Parathyroid adenoma (tissue), 2 donors: Measurements from ENCODE around the gene TCF7L2.

ENCODE experiments used
- H2AFZ ChIP-seq: fragments of 300-600 bp; sonication (generic); one replicate; pipeline ENCODE4 v1.7.0; 2017; ENCODE audit warnings: antibody characterized with exemption, mild to moderate bottlenecking
- H3K27ac ChIP-seq: fragments of 300-600 bp; sonication (generic); one replicate; pipeline ENCODE4 v1.7.0; 2017
- H3K27me3 ChIP-seq: fragments of 300-600 bp; sonication (generic); one replicate; pipeline ENCODE4 v1.7.0; 2017; ENCODE audit warnings: low read length; ENCODE audit not compliant: control insufficient read depth, insufficient read depth
- H3K36me3 ChIP-seq: fragments of 300-600 bp; sonication (generic); one replicate; pipeline ENCODE4 v1.7.0; 2017; ENCODE audit warnings: low read length; ENCODE audit not compliant: control insufficient read depth, insufficient read depth
- H3K4me1 ChIP-seq: fragments of 300-600 bp; sonication (generic); one replicate; pipeline ENCODE4 v1.7.0; 2017; ENCODE audit warnings: control low read depth
- H3K4me2 ChIP-seq: fragments of 300-600 bp; sonication (generic); one replicate; pipeline ENCODE4 v1.7.0; 2017; ENCODE audit warnings: low read length
- H3K4me3 ChIP-seq: fragments of 300-600 bp; sonication (generic); one replicate; pipeline ENCODE4 v1.7.0; 2017; ENCODE audit warnings: low read depth, low read length
- H3K79me2 ChIP-seq: fragments of 300-600 bp; sonication (generic); one replicate; pipeline ENCODE4 v1.7.0; 2017; ENCODE audit warnings: control low read depth
- H3K9ac ChIP-seq: fragments of 300-600 bp; sonication (generic); one replicate; pipeline ENCODE4 v1.7.0; 2017; ENCODE audit warnings: mild to moderate bottlenecking
- H3K9me3 ChIP-seq: fragments of 300-600 bp; sonication (generic); one replicate; pipeline ENCODE4 v1.7.0; 2017; ENCODE audit warnings: low read length; ENCODE audit not compliant: control insufficient read depth
- TF ChIP-seq, protein P1 (sequence below): fragments of 300-600 bp; sonication (generic); IDR thresholded peaks from one replicate; pipeline ENCODE4 v1.7.0; 2017; ENCODE audit warnings: antibody characterized with exemption, mild to moderate bottlenecking
- donor health status: primary hyperparathyroidism.

Gene TCF7L2

DNA sequence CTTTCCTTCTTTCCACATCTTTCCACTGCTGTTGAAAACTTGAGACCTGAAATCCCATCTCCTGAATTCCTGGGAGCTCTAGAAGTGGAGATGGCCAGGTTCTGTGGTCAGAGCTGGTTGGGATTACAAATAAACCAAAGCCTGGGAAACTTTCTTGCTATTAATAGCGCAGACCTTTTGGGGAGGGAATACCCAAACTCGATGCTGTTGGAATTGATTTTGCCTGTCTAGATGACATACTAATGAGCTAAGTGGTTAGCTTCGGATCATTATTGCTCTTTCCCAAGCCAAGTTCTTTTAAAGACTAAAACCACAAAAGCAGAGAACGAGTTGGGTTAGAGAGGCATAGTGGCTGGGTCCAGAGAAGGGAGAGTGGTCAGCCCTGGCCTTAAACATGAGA lies 76.6 kb downstream of the TCF7L2 start:
- H3K27me3 ChIP-seq = no peaks in the 10 kb centered on the region
- H3K4me1 ChIP-seq = peaks cover 22% of the 10 kb centered on the region
- H3K27ac ChIP-seq = no peak overlapping the region
- no peak overlapping the region for H3K9ac ChIP-seq
- no peaks in the 10 kb centered on the region for H3K9me3 ChIP-seq
- TF ChIP-seq, protein P1, sequence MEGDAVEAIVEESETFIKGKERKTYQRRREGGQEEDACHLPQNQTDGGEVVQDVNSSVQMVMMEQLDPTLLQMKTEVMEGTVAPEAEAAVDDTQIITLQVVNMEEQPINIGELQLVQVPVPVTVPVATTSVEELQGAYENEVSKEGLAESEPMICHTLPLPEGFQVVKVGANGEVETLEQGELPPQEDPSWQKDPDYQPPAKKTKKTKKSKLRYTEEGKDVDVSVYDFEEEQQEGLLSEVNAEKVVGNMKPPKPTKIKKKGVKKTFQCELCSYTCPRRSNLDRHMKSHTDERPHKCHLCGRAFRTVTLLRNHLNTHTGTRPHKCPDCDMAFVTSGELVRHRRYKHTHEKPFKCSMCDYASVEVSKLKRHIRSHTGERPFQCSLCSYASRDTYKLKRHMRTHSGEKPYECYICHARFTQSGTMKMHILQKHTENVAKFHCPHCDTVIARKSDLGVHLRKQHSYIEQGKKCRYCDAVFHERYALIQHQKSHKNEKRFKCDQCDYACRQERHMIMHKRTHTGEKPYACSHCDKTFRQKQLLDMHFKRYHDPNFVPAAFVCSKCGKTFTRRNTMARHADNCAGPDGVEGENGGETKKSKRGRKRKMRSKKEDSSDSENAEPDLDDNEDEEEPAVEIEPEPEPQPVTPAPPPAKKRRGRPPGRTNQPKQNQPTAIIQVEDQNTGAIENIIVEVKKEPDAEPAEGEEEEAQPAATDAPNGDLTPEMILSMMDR = no peak
- H3K36me3 ChIP-seq = no peaks in the 10 kb centered on the region
- H3K79me2 ChIP-seq = peaks cover 43% of the 10 kb centered on the region
- no peak overlapping the region for H2AFZ ChIP-seq
- no peak overlapping the region for H3K4me3 ChIP-seq
- peak overlapping the region; percentile 16 for H3K4me2 ChIP-seq

DNA sequence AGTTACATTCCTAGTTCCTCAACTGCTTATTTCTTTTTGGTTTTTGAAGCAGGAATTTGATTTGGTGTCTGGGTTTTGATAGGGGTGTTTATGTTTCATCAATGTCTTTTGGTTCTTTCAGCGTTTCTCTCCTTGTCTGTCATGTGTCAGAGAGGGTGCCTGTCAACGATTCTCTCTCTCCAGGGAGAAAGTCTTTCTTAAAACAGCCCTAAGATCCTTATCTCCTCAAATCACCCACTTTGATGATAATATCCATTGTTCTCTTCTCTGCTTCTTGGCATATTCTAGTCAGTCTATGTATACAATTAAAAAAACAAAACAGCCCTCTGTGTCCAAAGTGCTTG lies 77.2 kb downstream of the TCF7L2 start:
- Histone ChIP-seq H3K27me3 (no peaks in the 10 kb centered on the region), H3K36me3 (no peaks in the 10 kb centered on the region), H3K4me2 (peak overlapping the region; percentile 16), H3K9me3 (no peaks in the 10 kb centered on the region), H3K79me2 (peaks cover 45% of the 10 kb centered on the region), H2AFZ (no peak overlapping the region), H3K4me1 (peaks cover 22% of the 10 kb centered on the region), H3K9ac (no peak overlapping the region), H3K27ac (no peak overlapping the region), H3K4me3 (peak overlapping the region; percentile 9)
- TF ChIP-seq, protein P1 = no peak

DNA sequence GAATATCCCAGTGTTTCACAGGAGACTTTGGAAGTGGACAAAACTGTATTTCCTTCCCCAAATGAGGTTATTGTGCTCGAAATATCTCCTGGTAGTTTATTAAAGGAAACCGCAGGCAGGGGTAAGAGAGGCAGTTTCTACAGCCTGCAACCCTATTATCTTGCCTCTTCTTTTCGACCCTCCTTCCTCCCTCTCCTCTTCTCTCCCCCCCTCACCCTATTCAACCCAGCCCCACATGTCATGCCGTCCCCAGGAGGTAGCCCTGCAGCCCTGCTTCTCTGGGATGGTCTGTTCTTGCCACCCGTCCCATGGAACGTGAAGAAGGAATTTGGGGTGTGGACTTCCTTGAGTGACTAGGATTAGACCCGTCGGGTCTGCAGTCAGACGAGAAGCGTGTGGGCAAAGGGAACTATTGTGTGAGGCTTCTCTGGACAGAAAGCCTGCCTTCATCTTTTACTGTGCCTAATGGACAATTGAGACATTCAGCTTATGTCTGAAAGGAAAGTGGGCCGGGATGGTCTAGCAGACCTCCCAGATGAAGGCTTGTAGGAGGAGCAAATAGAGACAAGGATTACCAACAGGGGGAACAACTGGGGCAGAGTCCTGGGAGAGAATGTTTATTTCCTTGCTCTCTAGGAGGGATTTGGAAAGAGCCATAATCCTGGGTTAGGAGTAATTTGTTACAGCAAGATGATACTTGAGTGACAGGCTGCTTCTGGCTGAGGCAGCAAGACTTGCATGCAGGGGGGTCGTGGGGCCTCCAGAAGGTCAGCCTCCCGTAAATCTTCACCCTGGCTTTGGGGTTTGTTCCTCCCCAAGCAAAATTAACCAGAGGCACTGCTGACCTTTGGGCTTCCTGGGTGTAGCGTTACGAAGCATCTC lies 77.8 kb downstream of the TCF7L2 start:
- Histone ChIP-seq H2AFZ (no peak overlapping the region), H3K4me1 (peaks cover 22% of the 10 kb centered on the region), H3K4me2 (peak overlapping the region; percentile 16), H3K9ac (no peak overlapping the region), H3K27ac (no peak overlapping the region), H3K4me3 (peak overlapping the region; percentile 9), H3K79me2 (peaks cover 43% of the 10 kb centered on the region), H3K9me3 (no peaks in the 10 kb centered on the region), H3K27me3 (no peaks in the 10 kb centered on the region), H3K36me3 (no peaks in the 10 kb centered on the region)
- TF ChIP-seq, protein P1 = no peak

DNA sequence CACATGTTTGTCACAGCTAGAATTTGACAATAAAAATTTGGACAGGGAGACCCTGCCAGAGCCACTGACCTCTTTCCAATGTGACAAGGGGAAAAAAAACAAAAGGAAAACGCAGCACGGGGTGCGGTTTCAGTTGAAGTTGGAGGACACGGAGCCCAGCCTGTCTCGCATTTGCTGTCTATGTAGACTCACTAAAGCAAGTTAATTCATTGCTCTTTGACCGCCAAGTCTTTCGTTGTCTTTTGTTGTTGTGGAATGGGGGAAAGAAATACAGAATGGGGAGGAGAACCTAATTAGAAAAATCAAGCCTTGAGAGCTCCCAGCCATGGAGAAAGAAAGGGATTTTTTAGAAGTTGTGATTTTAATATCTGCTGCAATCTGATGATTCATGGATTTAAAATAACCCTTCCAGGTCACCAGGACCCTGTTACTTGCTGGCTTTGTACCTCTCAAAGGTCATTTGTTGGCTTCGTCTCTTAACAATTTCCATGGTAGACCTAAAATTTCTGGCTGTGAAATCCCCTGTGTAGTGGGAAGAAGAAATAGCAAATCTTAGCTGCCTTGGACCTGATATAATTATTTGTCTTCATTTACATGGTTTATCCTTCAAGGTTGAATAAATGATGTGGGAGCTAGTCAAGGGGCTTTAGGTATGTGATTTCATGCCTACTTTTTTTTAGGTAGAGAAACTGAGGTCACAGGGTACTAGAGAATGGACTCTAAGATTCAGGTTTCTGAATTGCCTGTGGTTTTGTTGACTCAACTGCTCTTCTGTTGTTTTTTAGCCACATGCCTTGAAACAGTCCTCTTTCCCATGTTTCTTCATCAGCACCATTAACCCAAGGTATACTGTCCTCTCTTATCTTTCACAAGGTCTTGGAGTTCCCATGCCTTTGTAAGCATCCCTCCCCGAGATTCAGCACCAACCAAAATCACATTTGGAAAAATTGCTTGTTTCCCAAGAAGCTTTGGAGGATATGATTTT lies 78.7 kb downstream of the TCF7L2 start:
- no peak overlapping the region for H3K9ac ChIP-seq
- no peak overlapping the region for H2AFZ ChIP-seq
- no peak overlapping the region for H3K27ac ChIP-seq

More for the DNA sequence above, 78.7 kb downstream of the TCF7L2 start:
- TF ChIP-seq, protein P1 = no peak
- Histone ChIP-seq H3K79me2 (peaks cover 42% of the 10 kb centered on the region), H3K36me3 (no peaks in the 10 kb centered on the region), H3K9me3 (no peaks in the 10 kb centered on the region), H3K4me1 (peaks cover 22% of the 10 kb centered on the region), H3K4me3 (no peak overlapping the region), H3K27me3 (no peaks in the 10 kb centered on the region), H3K4me2 (peak overlapping the region; percentile 3)
